ENCODE measurements around the gene ZNF45. TPM values are rescaled to one million over a fixed set of nuclear protein-coding genes. Genes with fewer than 3 reads are reported as not detected.
A peak's percentile ranks its signal among the peaks of the same experiment; 100 is the strongest.

Gene ZNF45
- total RNA-seq, 2 experiments from 2014 or later = 7.9 to 8.8 TPM

DNA sequence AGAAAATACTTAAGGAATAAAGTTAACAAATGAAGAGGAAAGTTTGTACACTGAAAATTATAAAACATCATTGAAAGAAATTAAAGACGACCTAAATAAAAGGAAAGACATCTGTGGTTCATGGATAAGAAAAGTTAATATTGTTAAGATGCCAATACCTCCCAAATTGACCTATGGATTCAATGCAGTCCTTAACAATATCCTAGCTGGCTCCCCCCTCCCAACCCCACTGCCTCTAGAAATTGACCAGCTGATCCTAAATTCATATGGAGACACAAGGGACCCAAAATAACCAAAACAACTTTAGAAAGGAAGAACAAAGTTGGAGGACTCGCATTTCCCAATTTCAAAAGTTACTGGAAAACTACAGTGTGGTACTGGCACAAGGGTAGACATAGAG is 28.3 kb downstream of the ZNF45 start:
- Mint-ChIP-seq H3K36me3 (ENCODE audit: low read depth) (peaks cover 43% of the 10 kb centered on the region), H3K27me3 (no peaks in the 10 kb centered on the region), H3K4me3 (no peak overlapping the region), H3K4me1 (ENCODE audit: low read depth) (peaks cover 8% of the 10 kb centered on the region), H3K9me3 (peaks cover 66% of the 10 kb centered on the region), H3K27ac (no peak overlapping the region)
- CTCF ChIA-PET = no interaction called here
- DNase-seq (no peak), ATAC-seq (no peak)
- TF ChIP-seq, protein P1, sequence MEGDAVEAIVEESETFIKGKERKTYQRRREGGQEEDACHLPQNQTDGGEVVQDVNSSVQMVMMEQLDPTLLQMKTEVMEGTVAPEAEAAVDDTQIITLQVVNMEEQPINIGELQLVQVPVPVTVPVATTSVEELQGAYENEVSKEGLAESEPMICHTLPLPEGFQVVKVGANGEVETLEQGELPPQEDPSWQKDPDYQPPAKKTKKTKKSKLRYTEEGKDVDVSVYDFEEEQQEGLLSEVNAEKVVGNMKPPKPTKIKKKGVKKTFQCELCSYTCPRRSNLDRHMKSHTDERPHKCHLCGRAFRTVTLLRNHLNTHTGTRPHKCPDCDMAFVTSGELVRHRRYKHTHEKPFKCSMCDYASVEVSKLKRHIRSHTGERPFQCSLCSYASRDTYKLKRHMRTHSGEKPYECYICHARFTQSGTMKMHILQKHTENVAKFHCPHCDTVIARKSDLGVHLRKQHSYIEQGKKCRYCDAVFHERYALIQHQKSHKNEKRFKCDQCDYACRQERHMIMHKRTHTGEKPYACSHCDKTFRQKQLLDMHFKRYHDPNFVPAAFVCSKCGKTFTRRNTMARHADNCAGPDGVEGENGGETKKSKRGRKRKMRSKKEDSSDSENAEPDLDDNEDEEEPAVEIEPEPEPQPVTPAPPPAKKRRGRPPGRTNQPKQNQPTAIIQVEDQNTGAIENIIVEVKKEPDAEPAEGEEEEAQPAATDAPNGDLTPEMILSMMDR (IDR thresholded peaks at IDR 0.05) = no peak
- intact Hi-C loops (cut with micrococcal nuclease) = no loop called here
- POLR2A ChIA-PET = no interaction called here

DNA sequence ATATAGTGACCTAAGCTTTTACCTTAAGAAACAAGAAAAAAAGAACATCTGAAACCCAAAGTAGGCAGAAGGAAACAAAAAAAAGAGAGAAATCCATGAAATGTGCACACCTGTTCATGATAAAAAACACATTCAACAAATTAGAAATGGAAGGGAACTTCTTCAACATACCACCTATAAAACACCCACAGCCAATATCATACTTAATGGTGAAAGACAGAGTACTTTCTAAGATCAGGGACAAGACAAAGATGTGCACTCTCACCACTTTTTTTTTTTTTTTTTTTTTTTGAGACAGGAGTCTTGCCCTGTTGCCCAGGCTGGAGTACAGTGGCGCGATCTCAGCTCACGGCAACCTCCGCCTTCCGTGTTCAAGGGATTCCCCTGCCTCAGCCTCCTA is 29.2 kb downstream of the ZNF45 start:
- no peaks in the 10 kb centered on the region for H3K27me3 Mint-ChIP-seq
- DNase-seq = no peak
- H3K4me1 Mint-ChIP-seq (ENCODE audit: low read depth) = peaks cover 17% of the 10 kb centered on the region
- TF ChIP-seq, protein P1 (IDR thresholded peaks at IDR 0.05) = no peak
- H3K4me3 Mint-ChIP-seq = no peak overlapping the region
- peaks cover 68% of the 10 kb centered on the region for H3K9me3 Mint-ChIP-seq
- ATAC-seq = no peak
- ChIA-PET POLR2A (no interaction called here), CTCF (no interaction called here)
- no peak overlapping the region for H3K27ac Mint-ChIP-seq
- peaks cover 48% of the 10 kb centered on the region for H3K36me3 Mint-ChIP-seq (ENCODE audit: low read depth)
- intact Hi-C loops (cut with micrococcal nuclease) = no loop called here

- H3K27ac Mint-ChIP-seq = peak overlapping the region; percentile 88
- POLR2A ChIA-PET = interaction anchor here (1.5 kb wide), 1 partner anchor 10 kb away, joined by 6 read pairs; no protein-coding TSS in a partner anchor
- intact Hi-C loops (cut with micrococcal nuclease) = no loop called here
- CTCF ChIA-PET = interaction anchor here (0.7 kb wide), 1 partner anchor 12 kb away, joined by 3 read pairs; no protein-coding TSS in a partner anchor
- DNase-seq (no peak), ATAC-seq (no peak)
- H3K36me3 Mint-ChIP-seq (ENCODE audit: low read depth) = peaks cover 67% of the 10 kb centered on the region
- H3K4me1 Mint-ChIP-seq (ENCODE audit: low read depth) = peaks cover 22% of the 10 kb centered on the region
- no peaks in the 10 kb centered on the region for H3K27me3 Mint-ChIP-seq
- TF ChIP-seq, protein P1 (IDR thresholded peaks at IDR 0.05) = no peak
- H3K9me3 Mint-ChIP-seq = peaks cover 65% of the 10 kb centered on the region
- H3K4me3 Mint-ChIP-seq = peak overlapping the region; percentile 89
These were observed 32.7 kb downstream of the ZNF45 start for GRCh38 chr19:43902399-43902798.

GRCh38 chr19:43901395-43902390 is 33.4 kb downstream of the ZNF45 start:
- TF ChIP-seq, protein P1 (IDR thresholded peaks at IDR 0.05) = no peak

GRCh38 chr19:43895727-43896308 is 39.3 kb downstream of the ZNF45 start:
- peaks cover 57% of the 10 kb centered on the region for H3K9me3 Mint-ChIP-seq
- TF ChIP-seq, protein P1 (IDR thresholded peaks at IDR 0.05) = no peak
- POLR2A ChIA-PET = no interaction called here

More at GRCh38 chr19:43901395-43902390, 33.4 kb downstream of the ZNF45 start:
- intact Hi-C loops (cut with micrococcal nuclease) = no loop called here
- ChIA-PET CTCF (interaction anchor here (0.7 kb wide), 1 partner anchor 13 kb away, joined by 3 read pairs; no protein-coding TSS in a partner anchor), POLR2A (no interaction called here)
- DNase-seq = peak; percentile 82
- Mint-ChIP-seq H3K27me3 (no peaks in the 10 kb centered on the region), H3K9me3 (peaks cover 60% of the 10 kb centered on the region), H3K4me1 (ENCODE audit: low read depth) (peaks cover 22% of the 10 kb centered on the region), H3K36me3 (ENCODE audit: low read depth) (peaks cover 65% of the 10 kb centered on the region), H3K27ac (peak overlapping the region; percentile 88), H3K4me3 (peak overlapping the region; percentile 89)
- peak; percentile 98 for ATAC-seq

More at GRCh38 chr19:43895727-43896308, 39.3 kb downstream of the ZNF45 start:
- intact Hi-C loops (cut with micrococcal nuclease) = no loop called here
- ATAC-seq (no peak), DNase-seq (no peak)
- Mint-ChIP-seq H3K36me3 (ENCODE audit: low read depth) (peaks cover 44% of the 10 kb centered on the region), H3K4me3 (no peak overlapping the region), H3K27me3 (no peaks in the 10 kb centered on the region), H3K27ac (no peak overlapping the region), H3K4me1 (ENCODE audit: low read depth) (peaks cover 5% of the 10 kb centered on the region)
- CTCF ChIA-PET = no interaction called here
